NCI-H2196 (cell line): ENCODE data around the gene CHL1.
"Not testable (repeated sequence)": the region's sequence is repeated elsewhere in the genome, so short reads cannot be mapped to it uniquely, and the experiment has no call there.

Experiments
- DNase-seq: peaks from one replicate; lab custom pipeline; 2025; ENCODE audit not compliant: unreplicated experiment; lab: John Stamatoyannopoulos, UW

CHL1 gene

GRCh38 chr3:332701-333100, 136.1 kb downstream of the CHL1 start:
- no peak for DNase-seq

GRCh38 chr3:335240-335639, 138.7 kb downstream of the CHL1 start:
- DNase-seq = no peak

- no peak for DNase-seq
Measured at GRCh38 chr3:339351-339750, 142.8 kb downstream of the CHL1 start.

- DNase-seq = no peak
Measured at GRCh38 chr3:341998-342397, 145.4 kb downstream of the CHL1 start.

GRCh38 chr3:346186-346585, 149.6 kb downstream of the CHL1 start:
- DNase-seq = no peak

GRCh38 chr3:347581-347980, 151.0 kb downstream of the CHL1 start:
- no peak for DNase-seq

- no peak for DNase-seq
Measured at GRCh38 chr3:350871-351371, 154.4 kb downstream of the CHL1 start.

GRCh38 chr3:352599-352998, 156.0 kb downstream of the CHL1 start:
- no peak for DNase-seq

- no peak for DNase-seq
Measured at GRCh38 chr3:353191-353739, 156.7 kb downstream of the CHL1 start.

- DNase-seq = peak; percentile 21
Measured at GRCh38 chr3:354432-354831, 157.9 kb downstream of the CHL1 start.

- no peak for DNase-seq
Measured at GRCh38 chr3:355622-356021, 159.1 kb downstream of the CHL1 start.

GRCh38 chr3:356952-357351, 160.4 kb downstream of the CHL1 start:
- DNase-seq = no peak

GRCh38 chr3:359672-360071, 163.1 kb downstream of the CHL1 start:
- DNase-seq = no peak

- DNase-seq = no peak
Measured at GRCh38 chr3:362681-363338, 166.2 kb downstream of the CHL1 start.

- DNase-seq = no peak
Measured at GRCh38 chr3:364287-364686, 167.7 kb downstream of the CHL1 start.

GRCh38 chr3:365268-365667, 168.7 kb downstream of the CHL1 start:
- DNase-seq = no peak

- DNase-seq = not testable (repeated sequence)
Measured at GRCh38 chr3:366253-366652, 169.7 kb downstream of the CHL1 start.

GRCh38 chr3:373193-373779, 176.7 kb downstream of the CHL1 start:
- DNase-seq = no peak

GRCh38 chr3:374459-374858, 177.9 kb downstream of the CHL1 start:
- no peak for DNase-seq

GRCh38 chr3:377158-377561, 180.6 kb downstream of the CHL1 start:
- DNase-seq = no peak

GRCh38 chr3:380801-381200, 184.2 kb downstream of the CHL1 start:
- DNase-seq = no peak

GRCh38 chr3:385151-385550, 188.6 kb downstream of the CHL1 start:
- no peak for DNase-seq

GRCh38 chr3:394775-395174, 198.2 kb downstream of the CHL1 start:
- DNase-seq = no peak
